Right renal pelvis (tissue), 4 donors: ENCODE data around the gene MEG3. TPM values are rescaled to one million over a fixed set of nuclear protein-coding genes. Genes with fewer than 3 reads are reported as not detected.

Source experiments
- DNase-seq, 4 donors: peaks; one replicate each; pipeline ENCODE4 v3.0.0-alpha.2; 2013; ENCODE audit warnings: low read depth in 4 of 4, low spot score in 3 of 4, missing footprints in 1 of 4
- polyA plus RNA-seq, 4 donors: library from polyadenylated mRNA; unstranded; fragments of 120-200 nt; gene quantifications; one replicate each; pipeline ENCODE4 v1.2.1, GENCODE V29; 2013; ENCODE audit not compliant: insufficient read length in 4 of 4

The MEG3 gene
- 100 to 1,000 TPM in 2 of 4 donors, 10 to 100 TPM in 2; 87.1 to 127 (median 99.3) TPM for polyA plus RNA-seq

GRCh38 chr14:100825713-100826331 lies at the start of gene MEG3:
Gene MEG3 (plus strand): TSS chr14:100826118.
- peak in 3 of 4 donors; percentile 43 to 57 (median 55) for DNase-seq

- DNase-seq: no peak
Measured at GRCh38 chr14:100776681-100777365, 49.1 kb upstream of the MEG3 start.

- no peak for DNase-seq
Measured at GRCh38 chr14:100777366-100777817, 48.5 kb upstream of the MEG3 start.

- DNase-seq: no peak
Measured at GRCh38 chr14:100777818-100778525, 47.9 kb upstream of the MEG3 start.

GRCh38 chr14:100778526-100778882 lies 47.4 kb upstream of the MEG3 start:
- no peak for DNase-seq

GRCh38 chr14:100778951-100779690 lies 46.8 kb upstream of the MEG3 start:
- DNase-seq: no peak

GRCh38 chr14:100779691-100780080 lies 46.2 kb upstream of the MEG3 start:
- no peak for DNase-seq

- DNase-seq: no peak
Measured at GRCh38 chr14:100780246-100780645, 45.7 kb upstream of the MEG3 start.

GRCh38 chr14:100780646-100781355 lies 45.1 kb upstream of the MEG3 start:
- DNase-seq: no peak

- no peak for DNase-seq
Measured at GRCh38 chr14:100781952-100782351, 44.0 kb upstream of the MEG3 start.

GRCh38 chr14:100782516-100783320 lies 43.2 kb upstream of the MEG3 start:
- DNase-seq: no peak

GRCh38 chr14:100783630-100784370 lies 42.1 kb upstream of the MEG3 start:
- DNase-seq: no peak

GRCh38 chr14:100784523-100785337 lies 41.2 kb upstream of the MEG3 start:
- no peak for DNase-seq

- DNase-seq: no peak
Measured at GRCh38 chr14:100785338-100785615, 40.6 kb upstream of the MEG3 start.

- no peak for DNase-seq
Measured at GRCh38 chr14:100785626-100786025, 40.3 kb upstream of the MEG3 start.

- DNase-seq: no peak
Measured at GRCh38 chr14:100786131-100786530, 39.8 kb upstream of the MEG3 start.

- no peak for DNase-seq
Measured at GRCh38 chr14:100786576-100787219, 39.2 kb upstream of the MEG3 start.

GRCh38 chr14:100787659-100788058 lies 38.3 kb upstream of the MEG3 start:
- no peak for DNase-seq
